ENCODE results near the gene POGZ. TPM values are rescaled to one million over a fixed set of nuclear protein-coding genes. Genes with fewer than 3 reads are reported as not detected.

The POGZ gene
- total RNA-seq, 1 experiment from 2014 or later, result 78.7 TPM

DNA sequence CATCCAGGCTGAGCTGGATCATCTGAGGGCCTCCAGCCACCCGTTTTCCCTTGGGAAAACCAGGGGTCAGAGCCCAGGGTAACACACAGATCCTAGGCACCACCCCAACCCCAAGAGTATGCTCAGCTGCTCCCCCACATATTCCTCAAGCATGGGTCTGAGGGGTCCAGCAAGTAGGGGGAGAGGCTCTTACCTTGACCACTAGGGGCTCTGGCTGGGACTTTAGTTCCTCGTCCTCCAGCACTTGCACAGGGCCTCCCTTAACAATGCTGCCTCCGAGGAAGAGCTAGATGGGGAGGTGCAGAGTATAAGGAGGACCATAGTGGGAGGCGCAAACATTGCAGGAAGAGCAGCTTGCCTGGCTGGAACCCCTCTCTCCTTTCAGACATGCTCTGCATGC lies 94.3 kb downstream of the POGZ start:
- Histone ChIP-seq H3K4me3 (ENCODE audit: low read length) (no peak overlapping the region), H3K9me2 (replicated peaks; ENCODE audit: insufficient read depth, low read length) (no peaks in the 10 kb centered on the region), H2AFZ (ENCODE audit: low read length) (no peak overlapping the region), H3K4me1 (ENCODE audit: low read length) (peaks cover 4% of the 10 kb centered on the region), H3K27ac (ENCODE audit: low read length) (no peak overlapping the region), H3K9me3 (ENCODE audit: low read length) (no peaks in the 10 kb centered on the region; the same call in 1 of the 2 replicates), H3K9ac (ENCODE audit: low read length) (no peak overlapping the region), H3K79me2 (ENCODE audit: low read length) (no peaks in the 10 kb centered on the region), H3K27me3 (ENCODE audit: low read length) (no peaks in the 10 kb centered on the region), H3K36me3 (ENCODE audit: insufficient read depth, low read length) (no peaks in the 10 kb centered on the region), H3K4me2 (ENCODE audit: low read depth, low read length, poor library complexity, severe bottlenecking) (no peak overlapping the region), H4K20me1 (ENCODE audit: insufficient read depth, low read depth, low read length) (no peaks in the 10 kb centered on the region)
- DNase-seq, result no peak

DNA sequence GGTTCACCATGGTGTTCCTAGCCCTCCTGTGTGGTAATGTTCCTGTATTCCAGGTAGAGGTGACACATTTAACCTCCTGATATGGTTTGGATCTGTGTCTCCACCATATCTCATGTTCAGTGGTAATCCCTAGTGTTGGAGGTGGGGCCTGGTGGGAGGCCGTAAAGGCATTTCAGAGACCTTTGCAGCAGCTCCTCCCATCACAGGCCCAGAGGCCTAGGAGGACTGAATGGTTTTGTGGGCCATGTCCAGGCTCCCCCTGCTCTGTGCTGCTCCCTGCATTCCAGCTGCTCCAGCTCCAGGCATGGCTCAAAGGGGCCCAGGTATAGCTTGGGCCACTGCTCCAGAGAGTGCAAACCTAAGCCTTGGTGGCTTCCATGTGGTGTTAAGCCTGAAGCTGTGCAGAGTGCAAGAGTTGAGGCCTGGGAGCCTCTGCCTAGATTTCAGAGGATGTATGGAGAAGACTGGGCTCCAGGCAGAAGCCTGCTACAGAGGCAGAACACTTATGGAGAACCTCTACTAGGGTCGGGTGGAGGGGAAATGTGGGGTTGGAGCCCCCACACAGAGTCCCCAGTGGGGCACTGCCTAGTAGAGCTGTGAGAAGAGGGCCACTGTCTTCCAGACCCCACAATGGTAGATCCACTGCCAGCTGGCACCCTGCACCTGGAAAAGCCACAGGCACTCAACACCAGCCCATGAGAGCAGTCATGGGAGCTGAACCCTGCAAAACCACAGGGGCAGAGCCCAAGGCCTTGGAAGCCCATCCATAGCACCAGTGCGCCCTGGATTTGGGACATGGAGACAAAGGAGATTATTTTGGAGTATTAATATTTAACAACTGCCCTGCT lies 96.8 kb downstream of the POGZ start:
- Histone ChIP-seq H4K20me1 (ENCODE audit: insufficient read depth, low read depth, low read length) (no peaks in the 10 kb centered on the region), H3K4me3 (ENCODE audit: low read length) (no peak overlapping the region), H3K9ac (ENCODE audit: low read length) (no peak overlapping the region), H3K9me3 (ENCODE audit: low read length) (no peaks in the 10 kb centered on the region; the same call in 1 of the 2 replicates), H2AFZ (ENCODE audit: low read length) (no peak overlapping the region), H3K79me2 (ENCODE audit: low read length) (no peaks in the 10 kb centered on the region), H3K4me1 (ENCODE audit: low read length) (no peaks in the 10 kb centered on the region), H3K36me3 (ENCODE audit: insufficient read depth, low read length) (no peaks in the 10 kb centered on the region), H3K27me3 (ENCODE audit: low read length) (no peaks in the 10 kb centered on the region), H3K4me2 (ENCODE audit: low read depth, low read length, poor library complexity, severe bottlenecking) (no peak overlapping the region), H3K27ac (ENCODE audit: low read length) (no peak overlapping the region), H3K9me2 (replicated peaks; ENCODE audit: insufficient read depth, low read length) (no peaks in the 10 kb centered on the region)
- no peak for DNase-seq

DNA sequence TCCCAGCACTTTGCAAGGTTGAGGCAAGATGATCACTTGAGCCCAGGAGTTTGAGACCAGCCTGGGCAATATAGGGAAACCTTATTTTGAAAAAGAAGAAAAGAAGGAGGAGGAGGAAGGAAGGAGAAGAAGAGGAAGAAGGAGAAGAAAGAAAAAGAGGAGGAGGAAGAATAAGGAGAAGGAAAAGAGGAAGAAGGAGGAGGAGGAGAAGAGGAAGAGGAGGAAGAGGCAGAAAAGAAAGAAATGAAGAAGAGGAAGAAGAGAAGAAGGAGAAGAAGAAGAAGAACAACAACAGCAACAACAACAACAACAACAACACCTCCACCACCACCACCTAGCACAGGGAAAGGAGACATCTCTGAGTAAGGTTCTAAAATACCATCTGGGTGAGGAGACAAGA lies 97.4 kb downstream of the POGZ start:
- no peaks in the 10 kb centered on the region for H3K79me2 ChIP-seq (ENCODE audit: low read length)
- no peak overlapping the region for H2AFZ ChIP-seq (ENCODE audit: low read length)
- no peak overlapping the region for H3K4me2 ChIP-seq (ENCODE audit: low read depth, low read length, poor library complexity, severe bottlenecking)
- DNase-seq, result no peak
- H3K36me3 ChIP-seq (ENCODE audit: insufficient read depth, low read length), result no peaks in the 10 kb centered on the region
- no peaks in the 10 kb centered on the region; the same call in 1 of the 2 replicates for H3K9me3 ChIP-seq (ENCODE audit: low read length)
- H3K27ac ChIP-seq (ENCODE audit: low read length), result no peak overlapping the region
- H4K20me1 ChIP-seq (ENCODE audit: insufficient read depth, low read depth, low read length), result no peaks in the 10 kb centered on the region
- H3K4me3 ChIP-seq (ENCODE audit: low read length), result no peak overlapping the region
- H3K4me1 ChIP-seq (ENCODE audit: low read length), result no peaks in the 10 kb centered on the region
- no peaks in the 10 kb centered on the region for H3K27me3 ChIP-seq (ENCODE audit: low read length)
- no peak overlapping the region for H3K9ac ChIP-seq (ENCODE audit: low read length)
- H3K9me2 ChIP-seq (replicated peaks; ENCODE audit: insufficient read depth, low read length), result no peaks in the 10 kb centered on the region

DNA sequence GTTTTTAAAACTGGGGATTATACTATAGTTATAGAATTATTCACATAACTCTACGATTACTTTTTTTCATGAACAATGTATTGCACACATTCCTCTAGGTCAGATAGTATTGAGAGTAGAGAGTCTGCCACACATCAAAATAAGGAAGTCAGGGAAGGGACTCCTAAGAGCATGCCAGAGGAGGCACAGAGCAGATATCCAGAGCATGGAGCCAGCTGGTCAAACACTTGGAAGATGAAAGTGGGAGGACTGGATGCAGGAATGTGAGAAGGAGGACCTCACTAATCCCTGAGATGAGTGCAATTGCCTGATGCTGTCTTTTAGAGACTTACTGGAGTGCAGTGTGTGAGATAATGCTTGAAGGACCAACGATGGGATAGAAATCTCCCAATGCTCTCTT lies 102.6 kb downstream of the POGZ start:
- Histone ChIP-seq H3K79me2 (ENCODE audit: low read length) (no peaks in the 10 kb centered on the region), H3K27me3 (ENCODE audit: low read length) (no peaks in the 10 kb centered on the region), H2AFZ (ENCODE audit: low read length) (no peak overlapping the region), H3K4me3 (ENCODE audit: low read length) (no peak overlapping the region), H3K36me3 (ENCODE audit: insufficient read depth, low read length) (no peaks in the 10 kb centered on the region), H3K9me2 (replicated peaks; ENCODE audit: insufficient read depth, low read length) (no peaks in the 10 kb centered on the region), H3K27ac (ENCODE audit: low read length) (no peak overlapping the region), H3K4me1 (ENCODE audit: low read length) (peaks cover 4% of the 10 kb centered on the region; the same call in 1 of the 2 replicates), H3K9me3 (ENCODE audit: low read length) (peaks cover 7% of the 10 kb centered on the region), H3K4me2 (ENCODE audit: low read depth, low read length, poor library complexity, severe bottlenecking) (no peak overlapping the region), H3K9ac (ENCODE audit: low read length) (no peak overlapping the region), H4K20me1 (ENCODE audit: insufficient read depth, low read depth, low read length) (no peaks in the 10 kb centered on the region)
- DNase-seq, result no peak

Small RNA genes within 50 kb of the gene (small RNA-seq; reads per million reads assigned to genes)
- 1.1 reads per million, percentile 33 among the genes with 10 or more reads in this experiment for gene RNY4P25

Other genes starting within 250 kb of the POGZ start
- 99.7 and 167 TPM in 2 replicates for gene PSMD4, start 204.8 kb downstream of the POGZ start, total RNA-seq (2014; rRNA removed; shearing (Covaris generic); ENCODE audit: low replicate concordance)
- gene ZNF687, start 177.2 kb downstream of the POGZ start, total RNA-seq (2014; rRNA removed; shearing (Covaris generic); ENCODE audit: low replicate concordance), result 21.3 and 33.5 TPM in 2 replicates
- gene PI4KB, start 132.1 kb downstream of the POGZ start, total RNA-seq (2014; rRNA removed; shearing (Covaris generic); ENCODE audit: low replicate concordance), result 29.4 and 42.6 TPM in 2 replicates
- 101 and 159 TPM in 2 replicates for gene RFX5, start 112.2 kb downstream of the POGZ start, total RNA-seq (2014; rRNA removed; shearing (Covaris generic); ENCODE audit: low replicate concordance)
- gene SELENBP1, start 86.8 kb downstream of the POGZ start, total RNA-seq (2014; rRNA removed; shearing (Covaris generic); ENCODE audit: low replicate concordance), result not detected in 2 replicates
- 346 and 381 TPM in 2 replicates for gene PSMB4, start 59.9 kb downstream of the POGZ start, total RNA-seq (2014; rRNA removed; shearing (Covaris generic); ENCODE audit: low replicate concordance)
- gene CGN, start 51.9 kb upstream of the POGZ start, total RNA-seq (2014; rRNA removed; shearing (Covaris generic); ENCODE audit: low replicate concordance), result 0.22 TPM in 1 of 2 replicates, not detected in the other
- not detected in 2 replicates for gene TUFT1, start 80.8 kb upstream of the POGZ start, total RNA-seq (2014; rRNA removed; shearing (Covaris generic); ENCODE audit: low replicate concordance)
- gene SNX27, start 152.6 kb upstream of the POGZ start, total RNA-seq (2014; rRNA removed; shearing (Covaris generic); ENCODE audit: low replicate concordance), result 28.3 and 40.4 TPM in 2 replicates